Erythroblast (primary cell): ENCODE results near the gene NINL.

ENCODE experiments used
- DNase-seq, 2 experiments: peaks; one replicate each; lab custom pipeline; 2025; lab: John Stamatoyannopoulos, UW
- GATA1 ChIP-seq: IDR thresholded peaks from 2 replicates; pipeline ENCODE4 v1.6.1; 2011; ENCODE audit warnings: low read depth, mild to moderate bottlenecking, control low read depth, low read length, moderate library complexity
- POLR2A ChIP-seq: IDR thresholded peaks from 2 replicates; pipeline ENCODE4 v1.6.1; 2011; ENCODE audit warnings: mild to moderate bottlenecking, low read length

The NINL gene

GRCh38 chr20:25539742-25540672, 45.3 kb downstream of the NINL start:
- DNase-seq, result no peak
- no peak for TF ChIP-seq GATA1
- TF ChIP-seq POLR2A, result no peak

- no peak for DNase-seq
- no peak for TF ChIP-seq POLR2A
- TF ChIP-seq GATA1, result no peak
Observed at GRCh38 chr20:25538838-25539665, 46.3 kb downstream of the NINL start.

GRCh38 chr20:25537890-25538289, 47.4 kb downstream of the NINL start:
- no peak for TF ChIP-seq GATA1
- no peak for TF ChIP-seq POLR2A
- no peak for DNase-seq

GRCh38 chr20:25535762-25536161, 49.6 kb downstream of the NINL start:
- DNase-seq, result no peak
- TF ChIP-seq POLR2A (no peak), GATA1 (no peak)

- no peak for DNase-seq
- no peak for TF ChIP-seq POLR2A
- TF ChIP-seq GATA1, result no peak
Observed at GRCh38 chr20:25534845-25535244, 50.5 kb downstream of the NINL start.

GRCh38 chr20:25533920-25534700, 51.2 kb downstream of the NINL start:
- TF ChIP-seq GATA1, result no peak
- TF ChIP-seq POLR2A, result no peak
- DNase-seq, result no peak

- no peak for DNase-seq
- no peak for TF ChIP-seq GATA1
- TF ChIP-seq POLR2A, result no peak
Observed at GRCh38 chr20:25532971-25533391, 52.4 kb downstream of the NINL start.

- DNase-seq, result no peak
- TF ChIP-seq POLR2A (no peak), GATA1 (no peak)
Observed at GRCh38 chr20:25532015-25532751, 53.1 kb downstream of the NINL start.

- DNase-seq, result no peak
- TF ChIP-seq POLR2A, result no peak
- TF ChIP-seq GATA1, result no peak
Observed at GRCh38 chr20:25529295-25529951, 55.9 kb downstream of the NINL start.

- TF ChIP-seq POLR2A (no peak), GATA1 (no peak)
- no peak for DNase-seq
Observed at GRCh38 chr20:25527949-25528348, 57.4 kb downstream of the NINL start.

- TF ChIP-seq POLR2A, result no peak
- TF ChIP-seq GATA1, result no peak
- no peak for DNase-seq
Observed at GRCh38 chr20:25526446-25526845, 58.9 kb downstream of the NINL start.

- DNase-seq, result no peak
- TF ChIP-seq GATA1 (no peak), POLR2A (no peak)
Observed at GRCh38 chr20:25525867-25526266, 59.5 kb downstream of the NINL start.

- no peak for DNase-seq
- TF ChIP-seq POLR2A, result no peak
- no peak for TF ChIP-seq GATA1
Observed at GRCh38 chr20:25525295-25525694, 60.0 kb downstream of the NINL start.

- no peak for DNase-seq
- TF ChIP-seq GATA1 (no peak), POLR2A (no peak)
Observed at GRCh38 chr20:25521382-25521781, 63.9 kb downstream of the NINL start.
